Measurements from ENCODE around the gene UQCC5.

UQCC5 gene

DNA sequence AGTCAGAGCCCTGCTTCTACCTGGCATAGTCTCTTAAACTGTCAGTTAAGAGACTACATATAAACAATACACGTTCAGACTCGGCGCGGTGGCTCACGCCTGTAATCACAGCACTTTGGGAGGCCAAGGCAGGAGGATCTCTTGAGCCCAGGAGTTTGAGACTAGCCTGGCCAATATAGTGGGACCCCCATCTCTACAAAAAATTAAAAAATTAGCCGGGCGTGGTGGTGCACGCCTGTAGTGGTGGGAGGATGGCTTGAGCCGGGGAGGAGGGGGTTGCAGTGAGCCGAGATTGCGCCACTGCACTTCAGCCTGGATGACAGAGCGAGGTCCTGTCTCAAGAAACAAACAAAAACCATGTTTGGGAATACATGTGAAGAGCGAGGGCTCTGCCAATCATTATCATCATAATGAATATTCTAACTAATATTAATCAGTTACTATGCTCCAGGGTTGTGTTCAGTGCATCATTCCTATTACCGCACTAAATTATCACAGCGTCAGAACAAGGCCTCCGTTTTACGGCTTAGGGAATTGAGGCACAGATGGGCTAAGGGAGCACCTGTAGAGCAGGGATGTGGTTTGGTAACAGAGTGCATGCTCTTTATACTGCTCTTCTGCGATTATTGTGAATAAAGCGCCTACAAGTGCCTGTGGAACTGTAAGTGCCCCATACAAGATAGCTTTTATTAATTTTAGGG lies 844 bp upstream of the UQCC5 start:
- DNase-seq = no peak

DNA sequence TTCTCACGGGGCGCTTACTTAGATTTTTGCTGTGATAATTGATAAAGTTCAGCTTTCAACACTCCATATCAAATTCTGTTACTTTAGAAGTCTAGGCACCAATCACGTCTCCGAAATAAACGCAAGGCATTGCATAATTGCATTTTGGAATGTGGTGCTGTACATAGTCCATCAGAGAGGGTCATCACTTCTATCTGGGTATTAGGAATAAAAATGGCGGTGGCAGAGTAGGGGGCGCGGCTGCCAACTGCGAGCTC lies 365 bp upstream of the UQCC5 start:
- no peak for DNase-seq

DNA sequence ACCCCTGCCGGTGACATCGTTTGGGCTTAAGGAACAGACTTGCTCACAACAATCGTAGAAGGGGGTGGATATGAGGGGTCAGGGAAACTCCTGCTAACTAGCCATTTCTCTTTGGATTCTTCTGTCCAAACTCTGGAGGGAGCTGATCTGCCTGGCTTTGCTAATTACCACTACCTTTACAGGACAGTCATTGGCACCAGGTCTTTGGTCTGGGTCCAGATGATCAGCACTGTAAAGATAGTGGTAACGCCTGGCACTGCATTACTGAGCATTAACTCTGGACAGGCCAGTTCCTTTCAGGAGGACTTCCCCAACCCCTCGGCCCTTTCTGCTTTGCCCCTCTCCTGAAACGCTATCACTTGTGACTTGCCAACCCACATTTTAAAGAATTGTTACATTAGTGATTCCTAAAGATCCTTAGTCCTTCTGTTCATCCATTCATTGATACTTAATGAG lies 788 bp downstream of the UQCC5 start:
- DNase-seq = no peak

GRCh38 chr3:52537726-52538421 lies 1.5 kb downstream of the UQCC5 start:
- no peak for DNase-seq

- DNase-seq = no peak
Observed at GRCh38 chr3:52539010-52539653, 2.7 kb downstream of the UQCC5 start.

DNA sequence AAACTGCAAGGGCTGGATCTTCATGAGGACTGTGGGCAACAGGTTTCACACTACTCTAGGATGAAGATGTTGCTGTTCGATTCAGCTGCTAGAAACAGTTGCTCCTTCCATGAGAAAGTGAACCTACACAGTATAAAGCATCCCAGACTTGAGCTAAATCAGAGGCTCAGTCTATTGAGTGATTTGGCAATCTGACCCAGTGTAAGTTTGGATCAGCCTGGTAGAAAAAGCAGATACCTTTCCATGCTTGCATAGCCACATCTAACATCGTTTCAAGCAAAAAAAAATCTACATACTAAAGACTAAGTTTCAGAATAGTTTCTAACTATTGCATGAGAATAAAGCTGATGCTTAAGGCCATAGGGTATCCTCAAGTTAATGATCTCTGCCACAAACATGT lies 4.6 kb downstream of the UQCC5 start:
- no peak for DNase-seq

- DNase-seq = no peak
Observed at GRCh38 chr3:52544937-52545336, 8.5 kb downstream of the UQCC5 start.

GRCh38 chr3:52546111-52546901 lies 9.9 kb downstream of the UQCC5 start:
- DNase-seq = no peak

DNA sequence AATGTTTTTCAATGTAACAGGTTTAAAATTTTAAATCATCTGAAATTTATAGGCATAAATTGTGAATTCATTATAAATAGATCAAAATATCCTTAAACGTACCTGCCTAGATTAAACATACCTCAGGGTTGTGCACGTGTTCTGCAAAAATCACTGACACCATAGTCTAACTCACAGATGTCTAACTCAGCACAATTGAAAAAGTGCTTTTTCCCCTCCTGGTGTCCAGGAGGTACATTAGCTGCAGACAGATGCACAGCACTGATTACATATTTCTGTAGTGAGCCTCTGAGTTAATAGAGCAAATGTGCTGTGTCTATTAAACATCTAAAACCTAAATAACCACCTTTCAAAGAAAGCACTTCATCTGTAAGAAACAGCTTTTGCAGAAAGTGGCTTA lies 10.7 kb downstream of the UQCC5 start:
- DNase-seq = no peak

- no peak for DNase-seq
Observed at GRCh38 chr3:52551118-52551517, 14.7 kb downstream of the UQCC5 start.

DNA sequence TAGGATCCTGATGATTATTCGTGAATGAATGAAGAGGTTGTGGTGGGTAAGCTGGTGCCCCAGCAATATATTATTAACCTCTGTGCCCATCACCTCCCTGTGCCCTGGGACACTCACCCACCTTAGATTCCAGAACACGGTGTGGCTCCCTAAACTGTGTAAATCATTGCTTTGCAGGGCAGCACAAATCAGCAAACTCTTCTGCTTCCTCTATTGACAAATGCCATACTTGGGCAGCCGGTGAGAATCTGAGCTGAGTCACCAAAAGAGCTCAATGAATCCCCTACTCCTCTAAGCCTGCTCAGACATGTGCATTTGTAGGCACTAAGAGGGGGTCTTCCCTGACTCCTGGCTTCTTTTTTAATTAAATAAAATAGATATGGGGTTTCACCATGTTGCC lies 15.7 kb downstream of the UQCC5 start:
- DNase-seq = no peak

DNA sequence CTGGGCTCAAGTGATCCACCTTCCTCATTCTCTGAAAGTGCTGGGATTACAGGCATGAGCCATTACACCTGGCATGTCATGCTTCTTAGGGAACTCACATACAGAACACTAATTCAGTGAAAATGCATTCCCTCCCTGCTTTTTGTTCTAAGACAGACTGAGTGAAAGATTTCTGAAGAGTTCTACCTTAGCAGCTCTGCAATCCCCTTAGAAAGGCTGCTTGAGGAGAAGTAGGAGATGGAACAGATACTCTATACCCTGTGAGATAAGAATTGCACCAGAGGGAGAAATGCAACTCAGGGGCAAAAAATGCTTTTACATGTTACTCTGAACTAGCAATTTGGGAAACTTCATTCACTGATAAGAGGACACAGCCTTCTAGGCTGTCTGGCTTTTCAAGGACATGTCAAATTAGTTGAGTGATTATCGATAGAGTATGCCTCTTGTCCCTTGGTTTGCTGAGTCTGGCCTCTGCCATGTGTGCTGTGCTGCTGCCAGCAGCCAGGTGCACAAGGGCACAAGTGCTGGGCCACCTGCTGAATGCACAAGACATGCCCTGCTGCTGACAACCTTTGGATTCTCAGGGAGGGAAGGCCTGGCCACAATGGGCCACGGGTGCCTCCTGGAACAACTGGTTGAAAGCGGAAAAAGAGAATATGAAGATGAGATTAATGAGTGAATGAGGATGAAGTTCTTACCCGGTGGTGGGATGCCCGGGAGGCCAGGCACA lies 17.8 kb downstream of the UQCC5 start:
- DNase-seq = peak in 1 of 2 experiments; percentile 26

GRCh38 chr3:52555056-52555455 lies 18.7 kb downstream of the UQCC5 start:
- no peak for DNase-seq

DNA sequence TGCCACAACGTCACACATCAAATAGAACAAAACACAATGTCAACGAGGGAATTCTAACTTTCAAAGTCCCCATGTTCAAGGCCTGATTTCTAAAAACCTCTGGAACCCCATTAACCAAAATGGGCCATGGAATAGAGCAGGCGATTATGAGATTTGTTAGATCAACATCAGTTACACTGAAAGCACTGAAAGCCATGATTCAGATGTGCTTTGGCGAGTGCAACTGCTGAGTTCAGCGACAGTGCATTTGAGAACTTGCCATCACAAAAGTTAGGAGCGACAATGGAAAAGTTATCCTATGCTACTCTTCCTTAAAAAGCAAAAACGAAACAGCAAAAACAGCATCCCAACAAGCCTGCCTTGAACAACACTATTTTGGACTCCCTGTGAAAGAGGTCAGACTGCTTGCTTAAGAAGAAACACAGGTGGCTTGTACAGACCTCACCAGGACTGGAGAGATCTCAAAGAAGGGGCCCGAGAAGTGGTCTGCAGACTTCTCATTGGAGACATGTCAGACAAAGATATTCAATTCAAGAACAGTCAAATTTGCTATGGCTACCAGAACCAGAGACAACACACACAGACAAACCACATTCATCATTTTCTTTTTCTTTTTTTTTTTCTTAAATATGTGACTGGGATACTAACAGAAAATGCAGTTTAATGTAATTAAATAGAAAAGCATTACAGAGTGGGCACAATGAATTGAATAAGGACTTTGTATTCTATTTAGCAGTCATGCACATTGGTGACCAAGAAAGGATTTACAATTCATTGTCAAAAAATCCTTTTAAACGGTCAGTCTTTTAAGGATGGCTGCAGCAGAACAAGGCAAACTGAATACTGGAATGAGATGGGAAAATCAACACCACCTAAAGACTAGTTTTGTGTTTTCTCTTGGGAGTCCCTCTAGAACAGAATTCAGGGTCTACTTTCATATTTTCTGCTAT lies 20.9 kb downstream of the UQCC5 start:
- DNase-seq = no peak

DNA sequence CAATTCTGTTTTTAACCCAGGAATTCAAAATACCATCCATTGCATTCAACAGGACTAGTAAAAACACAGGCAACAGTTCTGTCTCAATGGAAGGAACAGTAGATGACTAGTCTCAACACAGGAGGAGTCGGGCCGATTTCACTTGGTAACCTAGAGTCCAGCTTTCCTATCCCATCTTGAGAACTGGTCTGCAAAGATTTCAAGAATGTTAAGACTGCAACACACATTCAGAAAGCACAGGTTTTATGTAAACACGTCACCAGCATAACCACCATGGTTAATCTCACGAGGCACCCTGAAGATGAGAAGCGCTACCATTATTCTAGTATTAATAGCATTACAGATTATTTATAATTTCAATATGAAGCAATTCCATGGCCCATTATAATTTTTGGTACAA lies 22.0 kb downstream of the UQCC5 start:
- DNase-seq = no peak

GRCh38 chr3:52561028-52561747 lies 24.8 kb downstream of the UQCC5 start:
- no peak for DNase-seq

- DNase-seq = no peak
Observed at GRCh38 chr3:52563984-52564383, 27.6 kb downstream of the UQCC5 start.

DNA sequence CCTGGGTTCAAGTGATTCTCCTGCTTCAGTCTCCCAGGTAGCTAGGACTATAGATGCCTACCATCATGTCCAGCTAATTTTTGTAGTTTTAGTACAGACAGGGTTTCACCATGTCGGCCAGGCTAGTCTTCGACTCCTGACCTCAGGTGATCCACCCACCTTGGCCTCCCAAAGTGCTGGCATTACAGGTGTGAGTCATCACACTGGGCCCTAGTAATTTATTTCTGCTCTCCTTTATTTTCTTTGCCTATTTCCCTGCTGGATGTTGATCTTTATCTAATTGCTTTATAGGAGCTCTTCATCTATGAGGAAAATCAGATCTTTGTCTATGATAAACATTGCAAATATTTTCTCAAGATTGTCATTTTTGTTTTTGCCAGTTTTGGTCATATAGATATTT lies 31.7 kb downstream of the UQCC5 start:
- no peak for DNase-seq

- DNase-seq = no peak
Observed at GRCh38 chr3:52570076-52570475, 33.7 kb downstream of the UQCC5 start.

DNA sequence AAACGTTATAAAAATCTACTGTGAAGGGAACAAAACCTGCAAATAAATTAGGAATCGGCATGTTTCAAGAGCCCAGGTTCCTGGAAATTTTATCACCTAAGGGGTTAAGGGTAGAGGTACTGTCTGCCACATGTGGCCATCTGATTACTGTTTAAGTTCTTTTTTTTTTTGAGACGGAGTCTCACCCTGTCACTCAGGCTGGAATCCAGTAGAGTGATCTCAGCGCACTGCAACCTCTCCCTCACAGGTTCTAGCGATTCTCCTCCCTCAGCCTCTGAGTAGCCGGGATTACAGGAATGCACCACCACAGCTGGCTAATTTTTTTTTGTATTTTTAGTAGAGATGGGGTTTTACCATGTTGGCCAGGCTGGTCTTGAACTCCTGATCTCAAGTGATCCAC lies 35.8 kb downstream of the UQCC5 start:
- no peak for DNase-seq
